Endothelial cell of umbilical vein (primary cell): ENCODE data around the gene SCPEP1.

Source experiments
- EZH2 ChIP-seq: IDR thresholded peaks from 2 replicates; pipeline ENCODE4 v1.6.1; 2012; ENCODE audit warnings: borderline replicate concordance, low read depth, mild to moderate bottlenecking, moderate library complexity, low read length, inconsistent platforms; ENCODE audit not compliant: severe bottlenecking
- FOS ChIP-seq: IDR thresholded peaks from 2 replicates; pipeline ENCODE4 v1.6.1; 2011; ENCODE audit warnings: mild to moderate bottlenecking, low read length, moderate library complexity, borderline replicate concordance; ENCODE audit not compliant: insufficient read depth
- JUN ChIP-seq: IDR thresholded peaks from 2 replicates; pipeline ENCODE4 v1.6.1; 2011; ENCODE audit warnings: borderline replicate concordance, low read depth; ENCODE audit not compliant: insufficient read length, insufficient read depth
- MAX ChIP-seq: IDR thresholded peaks from 2 replicates; pipeline ENCODE4 v1.6.1; 2011; ENCODE audit not compliant: insufficient read depth, insufficient read length
- MYC ChIP-seq: IDR thresholded peaks from one replicate; pipeline ENCODE4 v1.6.1; 2011; ENCODE audit warnings: mild to moderate bottlenecking, low read depth, low read length
- POLR2A ChIP-seq: IDR thresholded peaks from 2 replicates; pipeline ENCODE4 v1.6.1; 2012; ENCODE audit warnings: low read depth, mild to moderate bottlenecking, control low read depth, low read length
- POLR2AphosphoS5 ChIP-seq: IDR thresholded peaks from 2 replicates; pipeline ENCODE4 v1.6.1; 2012; ENCODE audit warnings: low read depth, mild to moderate bottlenecking, control low read depth, low read length, moderate library complexity; ENCODE audit not compliant: insufficient read depth
- TF ChIP-seq, protein P1 (sequence below), 2 donors: IDR thresholded peaks; 1 replicate in 1 of 2; 2 replicates in 1 of 2; pipeline ENCODE4 v1.5.1; 2011; ENCODE audit warnings: low read length in 2 of 2, mild to moderate bottlenecking in 2 of 2, moderate library complexity in 2 of 2, control low read depth in 1 of 2, inconsistent platforms in 1 of 2, low read depth in 1 of 2; ENCODE audit not compliant: insufficient read depth in 1 of 2; ENCODE audit errors: extremely low read depth in 1 of 2

DNA sequence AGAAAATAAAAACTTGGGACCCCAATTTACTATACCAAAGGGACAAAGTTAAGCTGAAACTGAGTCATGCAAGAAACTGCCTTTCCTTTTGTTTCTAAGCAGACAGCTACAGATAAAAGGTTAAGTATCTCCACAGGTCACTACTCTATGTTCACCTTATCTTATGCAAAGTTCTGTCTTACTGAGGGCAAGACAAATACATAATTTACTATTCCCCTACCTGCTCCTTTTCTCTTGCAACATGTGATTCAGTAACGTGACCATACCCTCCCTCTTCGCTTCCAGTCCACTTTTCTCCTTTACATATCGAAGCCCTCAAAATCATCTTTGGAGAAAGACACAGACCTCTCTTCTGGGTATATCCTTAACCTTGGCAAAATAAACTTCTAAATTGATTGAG lies 42.3 kb downstream of the SCPEP1 start:
- TF ChIP-seq, protein P1, sequence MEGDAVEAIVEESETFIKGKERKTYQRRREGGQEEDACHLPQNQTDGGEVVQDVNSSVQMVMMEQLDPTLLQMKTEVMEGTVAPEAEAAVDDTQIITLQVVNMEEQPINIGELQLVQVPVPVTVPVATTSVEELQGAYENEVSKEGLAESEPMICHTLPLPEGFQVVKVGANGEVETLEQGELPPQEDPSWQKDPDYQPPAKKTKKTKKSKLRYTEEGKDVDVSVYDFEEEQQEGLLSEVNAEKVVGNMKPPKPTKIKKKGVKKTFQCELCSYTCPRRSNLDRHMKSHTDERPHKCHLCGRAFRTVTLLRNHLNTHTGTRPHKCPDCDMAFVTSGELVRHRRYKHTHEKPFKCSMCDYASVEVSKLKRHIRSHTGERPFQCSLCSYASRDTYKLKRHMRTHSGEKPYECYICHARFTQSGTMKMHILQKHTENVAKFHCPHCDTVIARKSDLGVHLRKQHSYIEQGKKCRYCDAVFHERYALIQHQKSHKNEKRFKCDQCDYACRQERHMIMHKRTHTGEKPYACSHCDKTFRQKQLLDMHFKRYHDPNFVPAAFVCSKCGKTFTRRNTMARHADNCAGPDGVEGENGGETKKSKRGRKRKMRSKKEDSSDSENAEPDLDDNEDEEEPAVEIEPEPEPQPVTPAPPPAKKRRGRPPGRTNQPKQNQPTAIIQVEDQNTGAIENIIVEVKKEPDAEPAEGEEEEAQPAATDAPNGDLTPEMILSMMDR (IDR thresholded peaks at IDR 0.05; ENCODE audit: extremely low read depth in 1 of 2, insufficient read depth in 1 of 2, low read depth in 1 of 2, low read length in 2 of 2): no peak
- no peak for TF ChIP-seq POLR2A
- TF ChIP-seq MAX: no peak
- no peak for TF ChIP-seq POLR2AphosphoS5
- no peak for TF ChIP-seq MYC
- TF ChIP-seq EZH2: no peak
- no peak for TF ChIP-seq FOS
- TF ChIP-seq JUN: no peak
